OCI-LY7 (cell line): ENCODE results near the gene DPYSL5.

Experiments used
- CTCF ChIP-seq: fragments of 200-600 bp; sonication (generic); conservative IDR thresholded peaks from 2 replicates; pipeline ENCODE4 v1.5.1; 2014; ENCODE audit warnings: mild to moderate bottlenecking, antibody characterized with exemption, low read length, moderate library complexity, mixed read lengths
- EZH2phosphoT487 ChIP-seq: fragments of 200-600 bp; sonication (generic); IDR thresholded peaks from 2 replicates; pipeline ENCODE4 v1.6.1; 2018; ENCODE audit warnings: low read depth, borderline replicate concordance, mild to moderate bottlenecking, mixed run types, antibody characterized with exemption, low read length, moderate library complexity, mixed read lengths

DNA sequence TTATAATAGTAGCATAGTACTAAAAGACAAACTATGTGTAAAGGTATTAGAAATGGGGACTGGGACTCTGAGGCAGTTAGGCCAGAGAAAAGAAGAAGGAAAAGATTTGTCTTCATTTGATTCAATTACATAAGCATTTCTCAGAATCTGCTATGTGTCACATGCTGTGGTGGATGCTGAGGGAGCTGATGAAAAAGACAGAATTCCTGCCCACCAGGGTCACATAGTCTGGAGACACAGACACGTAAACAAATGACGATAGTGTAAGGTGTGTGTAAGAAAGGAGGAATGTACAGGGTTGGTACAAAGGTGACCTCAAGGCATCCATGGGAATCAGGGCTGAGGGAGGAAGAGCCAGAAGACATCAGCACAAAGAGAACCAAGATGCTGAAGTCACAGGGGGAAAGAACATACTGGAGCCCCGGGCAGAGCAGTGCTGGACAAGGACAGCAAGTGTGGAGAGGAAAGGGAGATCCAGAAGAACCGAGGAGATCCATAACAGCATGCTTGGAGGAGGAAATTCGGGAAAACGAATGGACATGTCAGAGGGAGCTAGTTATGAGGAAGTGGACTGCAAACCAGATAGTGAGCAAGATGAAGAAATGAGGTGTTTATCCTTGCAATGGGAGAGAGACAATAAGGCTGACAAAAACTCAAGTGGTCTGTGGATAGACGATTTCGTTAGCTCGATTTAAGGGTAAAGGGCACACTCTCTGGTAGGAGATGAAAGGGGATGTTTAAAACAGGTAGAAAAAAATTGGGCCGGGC, 121.3 kb downstream of the DPYSL5 start:
- TF ChIP-seq CTCF, result no peak
- no peak for TF ChIP-seq EZH2phosphoT487
